ENCODE results near the gene HERC2.
"Not testable (repeated sequence)": the region's sequence is repeated elsewhere in the genome, so short reads cannot be mapped to it uniquely, and the experiment has no call there.

DNA sequence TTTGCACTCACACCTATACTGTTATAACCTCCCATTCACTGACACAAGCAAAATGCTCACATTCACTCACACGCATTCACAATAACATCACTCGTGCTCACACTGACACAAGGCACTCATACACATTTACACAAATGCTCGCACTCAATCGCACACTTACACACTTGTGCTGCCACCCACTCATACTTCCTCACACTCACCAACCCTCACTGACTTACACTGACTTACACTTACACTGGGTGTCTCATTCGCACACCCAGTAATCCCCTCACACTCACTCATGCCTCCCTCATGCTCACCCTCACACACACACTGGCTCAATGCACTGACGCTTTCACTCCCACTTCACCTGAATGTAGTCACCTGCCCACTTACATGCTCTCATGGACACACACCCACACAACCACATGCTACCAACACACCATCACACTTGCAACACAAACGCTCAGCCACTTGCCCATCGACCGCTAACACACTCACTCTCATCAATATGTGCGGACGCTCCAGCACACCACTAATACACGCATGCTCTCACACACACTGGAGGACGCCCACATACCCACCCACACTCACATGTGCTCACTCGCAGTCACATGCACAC lies 104.9 kb downstream of the HERC2 start:
- TF ChIP-seq, protein P1, sequence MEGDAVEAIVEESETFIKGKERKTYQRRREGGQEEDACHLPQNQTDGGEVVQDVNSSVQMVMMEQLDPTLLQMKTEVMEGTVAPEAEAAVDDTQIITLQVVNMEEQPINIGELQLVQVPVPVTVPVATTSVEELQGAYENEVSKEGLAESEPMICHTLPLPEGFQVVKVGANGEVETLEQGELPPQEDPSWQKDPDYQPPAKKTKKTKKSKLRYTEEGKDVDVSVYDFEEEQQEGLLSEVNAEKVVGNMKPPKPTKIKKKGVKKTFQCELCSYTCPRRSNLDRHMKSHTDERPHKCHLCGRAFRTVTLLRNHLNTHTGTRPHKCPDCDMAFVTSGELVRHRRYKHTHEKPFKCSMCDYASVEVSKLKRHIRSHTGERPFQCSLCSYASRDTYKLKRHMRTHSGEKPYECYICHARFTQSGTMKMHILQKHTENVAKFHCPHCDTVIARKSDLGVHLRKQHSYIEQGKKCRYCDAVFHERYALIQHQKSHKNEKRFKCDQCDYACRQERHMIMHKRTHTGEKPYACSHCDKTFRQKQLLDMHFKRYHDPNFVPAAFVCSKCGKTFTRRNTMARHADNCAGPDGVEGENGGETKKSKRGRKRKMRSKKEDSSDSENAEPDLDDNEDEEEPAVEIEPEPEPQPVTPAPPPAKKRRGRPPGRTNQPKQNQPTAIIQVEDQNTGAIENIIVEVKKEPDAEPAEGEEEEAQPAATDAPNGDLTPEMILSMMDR (IDR thresholded peaks at IDR 0.05), result not testable (repeated sequence)
- TF ChIP-seq EP300, POLR2A (IDR thresholded peaks at IDR 0.05): not testable (repeated sequence)

All from tibial nerve (tissue), 4 donors.